SK-N-SH treated with all-trans-retinoic acid at 6 μM for 48 hours (cell line): ENCODE measurements around the gene COX14.

ENCODE experiments used
- ATAC-seq: fragments of 200-7000 bp; cut with Tn5 transposase; 3 replicates; pipeline ENCODE4 v1.9.1; 2020; ENCODE audit warnings: mild to moderate bottlenecking, moderate library complexity
- ARNTL ChIP-seq: fragments of 450-650 bp; formaldehyde crosslinking; IDR thresholded peaks from 2 replicates; pipeline ENCODE4 v1.5.0; 2020; ENCODE audit warnings: low read depth, mild to moderate bottlenecking, moderate library complexity, borderline replicate concordance
- BACH2 ChIP-seq: fragments of 250-450 bp; sonication (Bioruptor Pico); IDR thresholded peaks from 2 replicates; pipeline ENCODE4 v1.9.0; 2021; ENCODE audit warnings: mild to moderate bottlenecking, borderline replicate concordance
- CSDC2 ChIP-seq: fragments of 250-450 bp; sonication (Bioruptor Pico); IDR thresholded peaks from 2 replicates; pipeline ENCODE4 v1.5.0; 2020; ENCODE audit warnings: mild to moderate bottlenecking, moderate library complexity
- ESRRG ChIP-seq: fragments of 250-450 bp; sonication (Bioruptor Pico); IDR thresholded peaks from 2 replicates; pipeline ENCODE4 v1.6.1; 2021; ENCODE audit warnings: mild to moderate bottlenecking
- GLIS3 ChIP-seq: fragments of 250-450 bp; sonication (Bioruptor Pico); IDR thresholded peaks from 2 replicates; pipeline ENCODE4 v1.5.0; 2020; ENCODE audit warnings: mild to moderate bottlenecking, moderate library complexity
- ISL1 ChIP-seq: fragments of 250-450 bp; sonication (Bioruptor Pico); IDR thresholded peaks from 2 replicates; pipeline ENCODE4 v2.1.2; 2022; ENCODE audit warnings: mild to moderate bottlenecking, moderate library complexity
- OSR1 ChIP-seq: fragments of 250-450 bp; sonication (Bioruptor Pico); IDR thresholded peaks from 2 replicates; pipeline ENCODE4 v1.8.0; 2022; ENCODE audit warnings: moderate library complexity, mild to moderate bottlenecking, inconsistent platforms
- PPARA ChIP-seq: fragments of 250-450 bp; sonication (Bioruptor Pico); IDR thresholded peaks from 2 replicates; pipeline ENCODE4 v1.5.0; 2020; ENCODE audit warnings: mild to moderate bottlenecking, borderline replicate concordance
- RARB ChIP-seq: fragments of 250-450 bp; sonication (Bioruptor Pico); IDR thresholded peaks from 2 replicates; pipeline ENCODE4 v1.8.0; 2021; ENCODE audit warnings: mild to moderate bottlenecking, moderate library complexity
- SNAI2 ChIP-seq: fragments of 250-450 bp; sonication (Bioruptor Pico); IDR thresholded peaks from 2 replicates; pipeline ENCODE4 v1.5.0; 2020; ENCODE audit warnings: mild to moderate bottlenecking, moderate library complexity
- TCF4 ChIP-seq: fragments of 250-450 bp; sonication (Bioruptor Pico); IDR thresholded peaks from 2 replicates; pipeline ENCODE4 v1.8.0; 2021; ENCODE audit warnings: mild to moderate bottlenecking, moderate library complexity, borderline replicate concordance
- TOX ChIP-seq: fragments of 250-450 bp; sonication (Bioruptor Pico); IDR thresholded peaks from 2 replicates; pipeline ENCODE4 v1.8.0; 2021; ENCODE audit warnings: mild to moderate bottlenecking, moderate library complexity, borderline replicate concordance
- ZC3H10 ChIP-seq: fragments of 250-450 bp; sonication (Bioruptor Pico); IDR thresholded peaks from 2 replicates; pipeline ENCODE4 v1.5.1; 2021; ENCODE audit warnings: mild to moderate bottlenecking, moderate library complexity
- ZFP3 ChIP-seq: fragments of 250-450 bp; sonication (Bioruptor Pico); IDR thresholded peaks from 2 replicates; pipeline ENCODE4 v1.5.0; 2020; ENCODE audit warnings: mild to moderate bottlenecking, moderate library complexity
- ZFP30 ChIP-seq: fragments of 450-650 bp; formaldehyde crosslinking; IDR thresholded peaks from 2 replicates; pipeline ENCODE4 v1.5.0; 2022; ENCODE audit warnings: mild to moderate bottlenecking, moderate library complexity
- ZNF565 ChIP-seq: fragments of 450-650 bp; formaldehyde crosslinking; conservative IDR thresholded peaks from 2 replicates; pipeline ENCODE4 v1.5.0; 2020; ENCODE audit warnings: low read depth, mild to moderate bottlenecking, moderate library complexity
- ZNF70 ChIP-seq: fragments of 450-650 bp; formaldehyde crosslinking; IDR thresholded peaks from 2 replicates; pipeline ENCODE4 v1.5.0; 2020; ENCODE audit warnings: mild to moderate bottlenecking, moderate library complexity
- ZNF8 ChIP-seq: fragments of 450-650 bp; formaldehyde crosslinking; IDR thresholded peaks from 2 replicates; pipeline ENCODE4 v1.5.0; 2020; ENCODE audit warnings: mild to moderate bottlenecking, moderate library complexity
- TF ChIP-seq, protein P1 (sequence below): fragments of 250-450 bp; sonication (Bioruptor Pico); IDR thresholded peaks from 2 replicates; pipeline ENCODE4 v1.5.1; 2021; ENCODE audit warnings: mild to moderate bottlenecking, moderate library complexity
- TF ChIP-seq, protein P2 (sequence below): fragments of 250-450 bp; sonication (Bioruptor Pico); IDR thresholded peaks from 2 replicates; pipeline ENCODE4 v1.8.0; 2020; ENCODE audit warnings: mild to moderate bottlenecking, moderate library complexity, borderline replicate concordance
- TF ChIP-seq, protein P3 (sequence below): fragments of 250-450 bp; sonication (Bioruptor Pico); IDR thresholded peaks from 2 replicates; pipeline ENCODE4 v1.8.0; 2021; ENCODE audit warnings: low read depth, mild to moderate bottlenecking, moderate library complexity, borderline replicate concordance
- TF ChIP-seq, protein P4 (sequence below): fragments of 250-450 bp; sonication (Bioruptor Pico); IDR thresholded peaks from 2 replicates; pipeline ENCODE4 v1.5.0; 2020; ENCODE audit warnings: mild to moderate bottlenecking, moderate library complexity
- TF ChIP-seq, protein P5 (sequence below): fragments of 250-450 bp; sonication (Bioruptor Pico); IDR thresholded peaks from 2 replicates; pipeline ENCODE4 v1.5.1; 2020; ENCODE audit warnings: low read depth, mild to moderate bottlenecking, moderate library complexity

Gene COX14

DNA sequence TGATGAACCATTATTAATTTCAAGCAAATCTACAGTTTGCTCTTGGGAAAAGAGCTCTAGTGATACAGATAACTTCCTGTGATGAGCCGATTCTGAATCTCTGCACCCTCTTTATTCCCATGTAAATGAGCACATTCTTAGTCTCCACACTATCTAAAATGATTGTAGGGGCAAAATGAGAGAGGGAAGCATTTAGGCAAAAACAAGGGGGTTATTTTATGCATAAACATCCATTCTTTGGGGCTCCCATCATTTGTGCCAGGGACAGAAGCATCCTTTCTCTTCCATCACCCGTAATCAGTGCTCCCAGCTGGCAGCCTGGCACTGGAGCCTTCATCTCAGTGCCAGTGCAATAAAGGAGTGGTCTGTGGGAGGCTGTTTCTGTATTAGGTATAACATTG, 9.9 kb upstream of the COX14 start:
- TF ChIP-seq TCF4 (CRISPR knock-in tag) (no peak), CSDC2 (no peak), ESRRG (CRISPR knock-in tag) (no peak), ARNTL (no peak), ZC3H10 (CRISPR knock-in tag) (no peak), TOX (CRISPR knock-in tag) (no peak), ZFP30 (CRISPR knock-in tag) (no peak), ZFP3 (CRISPR knock-in tag) (no peak), SNAI2 (CRISPR knock-in tag) (no peak), ISL1 (CRISPR knock-in tag) (no peak)
- TF ChIP-seq, protein P1, sequence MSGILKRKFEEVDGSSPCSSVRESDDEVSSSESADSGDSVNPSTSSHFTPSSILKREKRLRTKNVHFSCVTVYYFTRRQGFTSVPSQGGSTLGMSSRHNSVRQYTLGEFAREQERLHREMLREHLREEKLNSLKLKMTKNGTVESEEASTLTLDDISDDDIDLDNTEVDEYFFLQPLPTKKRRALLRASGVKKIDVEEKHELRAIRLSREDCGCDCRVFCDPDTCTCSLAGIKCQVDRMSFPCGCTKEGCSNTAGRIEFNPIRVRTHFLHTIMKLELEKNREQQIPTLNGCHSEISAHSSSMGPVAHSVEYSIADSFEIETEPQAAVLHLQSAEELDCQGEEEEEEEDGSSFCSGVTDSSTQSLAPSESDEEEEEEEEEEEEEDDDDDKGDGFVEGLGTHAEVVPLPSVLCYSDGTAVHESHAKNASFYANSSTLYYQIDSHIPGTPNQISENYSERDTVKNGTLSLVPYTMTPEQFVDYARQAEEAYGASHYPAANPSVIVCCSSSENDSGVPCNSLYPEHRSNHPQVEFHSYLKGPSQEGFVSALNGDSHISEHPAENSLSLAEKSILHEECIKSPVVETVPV (CRISPR knock-in tag): no peak
- TF ChIP-seq, protein P2, sequence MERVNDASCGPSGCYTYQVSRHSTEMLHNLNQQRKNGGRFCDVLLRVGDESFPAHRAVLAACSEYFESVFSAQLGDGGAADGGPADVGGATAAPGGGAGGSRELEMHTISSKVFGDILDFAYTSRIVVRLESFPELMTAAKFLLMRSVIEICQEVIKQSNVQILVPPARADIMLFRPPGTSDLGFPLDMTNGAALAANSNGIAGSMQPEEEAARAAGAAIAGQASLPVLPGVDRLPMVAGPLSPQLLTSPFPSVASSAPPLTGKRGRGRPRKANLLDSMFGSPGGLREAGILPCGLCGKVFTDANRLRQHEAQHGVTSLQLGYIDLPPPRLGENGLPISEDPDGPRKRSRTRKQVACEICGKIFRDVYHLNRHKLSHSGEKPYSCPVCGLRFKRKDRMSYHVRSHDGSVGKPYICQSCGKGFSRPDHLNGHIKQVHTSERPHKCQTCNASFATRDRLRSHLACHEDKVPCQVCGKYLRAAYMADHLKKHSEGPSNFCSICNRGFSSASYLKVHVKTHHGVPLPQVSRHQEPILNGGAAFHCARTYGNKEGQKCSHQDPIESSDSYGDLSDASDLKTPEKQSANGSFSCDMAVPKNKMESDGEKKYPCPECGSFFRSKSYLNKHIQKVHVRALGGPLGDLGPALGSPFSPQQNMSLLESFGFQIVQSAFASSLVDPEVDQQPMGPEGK (CRISPR knock-in tag): no peak
- TF ChIP-seq, protein P3, sequence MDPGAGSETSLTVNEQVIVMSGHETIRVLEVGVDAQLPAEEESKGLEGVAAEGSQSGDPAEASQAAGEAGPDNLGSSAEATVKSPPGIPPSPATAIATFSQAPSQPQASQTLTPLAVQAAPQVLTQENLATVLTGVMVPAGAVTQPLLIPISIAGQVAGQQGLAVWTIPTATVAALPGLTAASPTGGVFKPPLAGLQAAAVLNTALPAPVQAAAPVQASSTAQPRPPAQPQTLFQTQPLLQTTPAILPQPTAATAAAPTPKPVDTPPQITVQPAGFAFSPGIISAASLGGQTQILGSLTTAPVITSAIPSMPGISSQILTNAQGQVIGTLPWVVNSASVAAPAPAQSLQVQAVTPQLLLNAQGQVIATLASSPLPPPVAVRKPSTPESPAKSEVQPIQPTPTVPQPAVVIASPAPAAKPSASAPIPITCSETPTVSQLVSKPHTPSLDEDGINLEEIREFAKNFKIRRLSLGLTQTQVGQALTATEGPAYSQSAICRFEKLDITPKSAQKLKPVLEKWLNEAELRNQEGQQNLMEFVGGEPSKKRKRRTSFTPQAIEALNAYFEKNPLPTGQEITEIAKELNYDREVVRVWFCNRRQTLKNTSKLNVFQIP (CRISPR knock-in tag): no peak
- TF ChIP-seq, protein P4, sequence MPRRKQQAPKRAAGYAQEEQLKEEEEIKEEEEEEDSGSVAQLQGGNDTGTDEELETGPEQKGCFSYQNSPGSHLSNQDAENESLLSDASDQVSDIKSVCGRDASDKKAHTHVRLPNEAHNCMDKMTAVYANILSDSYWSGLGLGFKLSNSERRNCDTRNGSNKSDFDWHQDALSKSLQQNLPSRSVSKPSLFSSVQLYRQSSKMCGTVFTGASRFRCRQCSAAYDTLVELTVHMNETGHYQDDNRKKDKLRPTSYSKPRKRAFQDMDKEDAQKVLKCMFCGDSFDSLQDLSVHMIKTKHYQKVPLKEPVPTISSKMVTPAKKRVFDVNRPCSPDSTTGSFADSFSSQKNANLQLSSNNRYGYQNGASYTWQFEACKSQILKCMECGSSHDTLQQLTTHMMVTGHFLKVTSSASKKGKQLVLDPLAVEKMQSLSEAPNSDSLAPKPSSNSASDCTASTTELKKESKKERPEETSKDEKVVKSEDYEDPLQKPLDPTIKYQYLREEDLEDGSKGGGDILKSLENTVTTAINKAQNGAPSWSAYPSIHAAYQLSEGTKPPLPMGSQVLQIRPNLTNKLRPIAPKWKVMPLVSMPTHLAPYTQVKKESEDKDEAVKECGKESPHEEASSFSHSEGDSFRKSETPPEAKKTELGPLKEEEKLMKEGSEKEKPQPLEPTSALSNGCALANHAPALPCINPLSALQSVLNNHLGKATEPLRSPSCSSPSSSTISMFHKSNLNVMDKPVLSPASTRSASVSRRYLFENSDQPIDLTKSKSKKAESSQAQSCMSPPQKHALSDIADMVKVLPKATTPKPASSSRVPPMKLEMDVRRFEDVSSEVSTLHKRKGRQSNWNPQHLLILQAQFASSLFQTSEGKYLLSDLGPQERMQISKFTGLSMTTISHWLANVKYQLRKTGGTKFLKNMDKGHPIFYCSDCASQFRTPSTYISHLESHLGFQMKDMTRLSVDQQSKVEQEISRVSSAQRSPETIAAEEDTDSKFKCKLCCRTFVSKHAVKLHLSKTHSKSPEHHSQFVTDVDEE: no peak
- no peak for ATAC-seq

DNA sequence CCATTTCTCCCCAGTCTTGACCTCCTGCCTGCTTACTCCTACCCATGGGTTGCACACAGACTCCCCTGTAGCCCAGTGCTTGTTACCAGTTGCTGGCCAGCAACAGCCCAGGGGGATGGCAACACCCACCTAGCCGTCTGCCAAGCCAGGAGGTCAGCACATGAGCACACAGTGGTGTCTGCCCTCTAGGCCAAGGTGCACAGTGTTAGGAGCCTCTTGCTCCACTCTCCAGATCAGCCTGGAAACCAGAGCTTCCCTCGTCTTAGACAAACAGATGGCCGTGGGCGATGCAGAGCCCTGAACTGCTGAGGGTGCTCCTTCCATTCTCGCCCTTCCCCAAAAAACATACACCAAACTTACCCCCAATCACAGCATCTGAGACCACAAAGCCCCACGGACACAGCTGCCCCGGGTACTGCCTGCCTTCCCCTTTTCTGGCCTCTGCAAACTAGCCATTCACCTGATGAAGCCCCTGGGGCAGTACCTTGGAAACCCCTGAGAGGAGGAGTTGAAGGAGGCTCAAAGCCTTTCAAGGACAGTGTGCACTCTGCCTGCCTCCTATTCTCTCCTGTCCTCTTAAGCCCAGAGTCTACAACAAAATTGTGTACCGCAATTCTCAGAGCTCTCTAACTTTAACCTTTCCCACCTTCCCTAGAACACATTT, 9.3 kb upstream of the COX14 start:
- no peak for ATAC-seq
- TF ChIP-seq ZNF565 (CRISPR knock-in tag): no peak
- TF ChIP-seq, protein P3 (CRISPR knock-in tag): no peak
- no peak for TF ChIP-seq GLIS3

DNA sequence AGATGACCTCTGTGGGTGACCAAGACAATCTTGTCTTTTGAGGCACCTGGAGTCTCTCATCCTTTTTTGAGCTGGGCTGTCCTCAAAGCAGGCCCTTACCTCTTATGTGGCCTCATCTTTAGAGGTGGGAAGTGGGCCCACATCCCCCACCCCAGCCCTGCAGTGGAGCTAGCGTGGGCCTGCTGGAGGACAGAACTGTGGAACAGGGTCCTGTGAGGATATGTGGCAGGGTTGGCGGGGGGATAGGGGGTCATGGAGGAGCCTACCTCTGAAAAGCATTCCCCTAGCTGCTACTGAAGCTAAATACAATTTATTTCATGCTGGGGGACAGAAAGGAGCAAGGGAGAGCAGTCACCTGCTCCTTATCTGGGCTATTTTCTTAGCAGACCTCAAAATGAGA, 8.7 kb upstream of the COX14 start:
- no peak for ATAC-seq
- TF ChIP-seq ZNF8 (CRISPR knock-in tag): no peak
- TF ChIP-seq TCF4 (CRISPR knock-in tag): no peak
- no peak for TF ChIP-seq BACH2 (CRISPR knock-in tag)
- TF ChIP-seq ZNF565 (CRISPR knock-in tag): no peak
- no peak for TF ChIP-seq ZFP30 (CRISPR knock-in tag)
- no peak for TF ChIP-seq PPARA (CRISPR knock-in tag)
- TF ChIP-seq RARB (CRISPR knock-in tag): no peak
- TF ChIP-seq SNAI2 (CRISPR knock-in tag): no peak
- TF ChIP-seq ZC3H10 (CRISPR knock-in tag): no peak
- TF ChIP-seq, protein P3 (CRISPR knock-in tag): no peak
- no peak for TF ChIP-seq OSR1
- no peak for TF ChIP-seq ZNF70 (CRISPR knock-in tag)
- no peak for TF ChIP-seq ARNTL
- no peak for TF ChIP-seq ZFP3 (CRISPR knock-in tag)
- TF ChIP-seq, protein P5, sequence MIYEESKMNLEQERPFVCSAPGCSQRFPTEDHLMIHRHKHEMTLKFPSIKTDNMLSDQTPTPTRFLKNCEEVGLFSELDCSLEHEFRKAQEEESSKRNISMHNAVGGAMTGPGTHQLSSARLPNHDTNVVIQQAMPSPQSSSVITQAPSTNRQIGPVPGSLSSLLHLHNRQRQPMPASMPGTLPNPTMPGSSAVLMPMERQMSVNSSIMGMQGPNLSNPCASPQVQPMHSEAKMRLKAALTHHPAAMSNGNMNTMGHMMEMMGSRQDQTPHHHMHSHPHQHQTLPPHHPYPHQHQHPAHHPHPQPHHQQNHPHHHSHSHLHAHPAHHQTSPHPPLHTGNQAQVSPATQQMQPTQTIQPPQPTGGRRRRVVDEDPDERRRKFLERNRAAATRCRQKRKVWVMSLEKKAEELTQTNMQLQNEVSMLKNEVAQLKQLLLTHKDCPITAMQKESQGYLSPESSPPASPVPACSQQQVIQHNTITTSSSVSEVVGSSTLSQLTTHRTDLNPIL (CRISPR knock-in tag): no peak
- no peak for TF ChIP-seq ISL1 (CRISPR knock-in tag)
- no peak for TF ChIP-seq CSDC2
